Measurements from ENCODE around the gene EI24.

GRCh38 chr11:125569915-125570621 is 791 bp downstream of the EI24 start:
- TF ChIP-seq CTCF (IDR thresholded peaks at IDR 0.05; ENCODE audit: low read depth, low read length, missing input control) (no peak), YY1 (IDR thresholded peaks at IDR 0.05) (no peak), GABPA (IDR thresholded peaks at IDR 0.05 in 1 of 2, conservative IDR thresholded peaks at IDR 0.05 in 1 of 2) (no peak), FOXA1 (IDR thresholded peaks at IDR 0.05) (no peak), REST (IDR thresholded peaks at IDR 0.05) (no peak)
- TF ChIP-seq, protein P1, sequence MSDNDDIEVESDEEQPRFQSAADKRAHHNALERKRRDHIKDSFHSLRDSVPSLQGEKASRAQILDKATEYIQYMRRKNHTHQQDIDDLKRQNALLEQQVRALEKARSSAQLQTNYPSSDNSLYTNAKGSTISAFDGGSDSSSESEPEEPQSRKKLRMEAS (IDR thresholded peaks at IDR 0.05): no peak

Measured in liver (tissue), 3 donors.